CD4-positive, alpha-beta T cell (primary cell): Measurements from ENCODE around the gene IRAG1. TPM values are rescaled to one million over a fixed set of nuclear protein-coding genes. Genes with fewer than 3 reads are reported as not detected.

Experiments used
- ATAC-seq: fragments of 200-7000 bp; cut with Tn5 transposase; one replicate; pipeline ENCODE4 v1.10.0; 2022; ENCODE audit warnings: mild to moderate bottlenecking; ENCODE audit not compliant: poor library complexity
- CTCF ChIA-PET: fragments of 350-600 bp; sonication (Branson Sonifier 250); formaldehyde crosslinking; loops from one replicate; lab custom pipeline; 2021; ENCODE audit warnings: antibody characterized with exemption, inconsistent platforms; lab: Charles Lee
- POLR2A ChIA-PET: fragments of 350-600 bp; sonication (Branson Sonifier 250); formaldehyde crosslinking; loops from one replicate; lab custom pipeline; 2021; ENCODE audit warnings: antibody characterized with exemption, inconsistent platforms; lab: Charles Lee
- DNase-seq, 14 experiments: peaks; one replicate each; pipeline ENCODE4 v3.0.0-alpha.2; 2013 to 2020; ENCODE audit warnings: mixed read lengths in 2 of 14
- H3K27ac ChIP-seq, 2 donors: one replicate each; pipeline versions ENCODE4 v1.5.1 to v1.7.0; 2013; ENCODE audit warnings: low read length in 2 of 2, low read depth in 1 of 2, mild to moderate bottlenecking in 1 of 2
- H3K27me3 ChIP-seq, 2 experiments: 1 replicate in 1 of 2; 2 replicates in 1 of 2; pipeline versions ENCODE4 v1.6.1 to v1.7.0; 2013; ENCODE audit warnings: low read length in 2 of 2, control low read depth in 1 of 2, mild to moderate bottlenecking in 1 of 2, moderate library complexity in 1 of 2; ENCODE audit not compliant: insufficient read depth in 2 of 2, control insufficient read depth in 1 of 2
- H3K36me3 ChIP-seq: one replicate; pipeline ENCODE4 v1.6.1; 2013; ENCODE audit warnings: low read length, control low read depth; ENCODE audit not compliant: insufficient read depth
- H3K4me1 ChIP-seq: one replicate; pipeline ENCODE4 v1.6.1; 2013; ENCODE audit warnings: low read length, control low read depth; ENCODE audit not compliant: insufficient read depth
- H3K4me3 ChIP-seq: one replicate; pipeline ENCODE4 v1.5.1; 2013; ENCODE audit warnings: mild to moderate bottlenecking, low read length, moderate library complexity
- H3K9me3 ChIP-seq, 2 experiments: 1 replicate in 1 of 2; 2 replicates in 1 of 2; pipeline versions ENCODE4 v1.6.1 to v1.7.0; 2013; ENCODE audit warnings: low read length in 2 of 2, mild to moderate bottlenecking in 2 of 2, control low read depth in 1 of 2, moderate library complexity in 1 of 2; ENCODE audit not compliant: control insufficient read depth in 1 of 2, insufficient read depth in 1 of 2
- H3K27ac Mint-ChIP-seq: one replicate; pipeline ENCODE4 v1.8.0; 2020; ENCODE audit warnings: mixed read lengths
- H3K27me3 Mint-ChIP-seq: one replicate; pipeline ENCODE4 v1.8.0; 2021; ENCODE audit warnings: mixed read lengths
- H3K36me3 Mint-ChIP-seq: one replicate; pipeline ENCODE4 v1.8.0; 2021; ENCODE audit warnings: low read depth, mixed read lengths
- H3K4me1 Mint-ChIP-seq: one replicate; pipeline ENCODE4 v1.8.0; 2021; ENCODE audit warnings: low read depth, mixed read lengths
- H3K4me3 Mint-ChIP-seq: one replicate; pipeline ENCODE4 v1.8.0; 2020; ENCODE audit warnings: mild to moderate bottlenecking, mixed read lengths
- H3K9me3 Mint-ChIP-seq: one replicate; pipeline ENCODE4 v1.8.0; 2020; ENCODE audit warnings: mixed read lengths
- intact Hi-C, 2 experiments: fragments of 100-400 bp; cut with DNase I in 1 of 2; cut with micrococcal nuclease in 1 of 2; formaldehyde crosslinking; loops; one replicate each; pipeline versions ENCODE4 v1.15.1 to v1.9.0; 2023 to 2025; cut with DNase I, micrococcal nuclease
- total RNA-seq, 174 experiments: library from RNA in 2 of 174; stranded (reverse) in 2 of 174; gene quantifications; one replicate each; pipeline ENCODE4 v1.2.3 and lab custom pipeline; 2021 to 2026
- TF ChIP-seq, protein P1 (sequence below): fragments of 200-600 bp; IDR thresholded peaks from one replicate; pipeline ENCODE4 v1.8.0; 2022; ENCODE audit warnings: antibody characterized with exemption, mild to moderate bottlenecking

The IRAG1 gene
- total RNA-seq, 2 experiments from 2014 or later, result not detected

DNA sequence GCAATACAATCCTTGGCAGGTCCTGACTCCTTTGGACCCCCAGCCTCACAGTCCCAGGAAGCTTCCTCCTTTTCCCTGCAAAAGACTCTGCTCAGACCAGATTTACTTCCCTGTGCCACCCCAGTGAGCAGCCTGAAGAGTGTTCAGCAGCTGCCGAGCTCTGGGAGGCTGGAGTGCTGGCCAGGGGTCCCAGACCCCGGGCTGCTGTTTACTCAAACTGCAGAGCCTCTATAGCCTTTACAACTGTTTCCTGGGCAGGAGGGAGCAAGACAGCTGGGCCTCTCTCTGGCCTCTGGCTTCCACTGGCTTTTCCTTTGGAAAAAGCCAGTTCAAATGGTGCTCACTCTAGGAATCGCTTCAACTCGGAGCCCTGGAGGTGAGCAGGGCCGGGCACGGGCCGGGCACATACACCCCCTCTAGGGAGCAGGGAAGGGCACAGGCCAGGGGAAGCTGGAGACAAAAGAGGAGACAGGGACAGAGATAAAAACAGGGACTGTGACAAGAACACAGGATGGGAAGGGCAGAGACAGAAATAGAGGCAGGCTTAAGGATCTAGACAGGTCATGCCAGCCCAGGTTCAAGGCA is 932 bp downstream of the IRAG1 start:
- ATAC-seq (no peak), DNase-seq (no peak)
- no peaks in the 10 kb centered on the region for H3K36me3 ChIP-seq
- H3K9me3 ChIP-seq, result no peaks in the 10 kb centered on the region
- no peak overlapping the region for H3K4me3 Mint-ChIP-seq
- CTCF ChIA-PET, result no interaction called here
- POLR2A ChIA-PET, result no interaction called here
- H3K27ac Mint-ChIP-seq, result no peak overlapping the region
- no peaks in the 10 kb centered on the region for H3K27me3 ChIP-seq
- H3K27me3 Mint-ChIP-seq, result peaks cover 4% of the 10 kb centered on the region
- H3K4me1 ChIP-seq, result no peaks in the 10 kb centered on the region
- TF ChIP-seq, protein P1, sequence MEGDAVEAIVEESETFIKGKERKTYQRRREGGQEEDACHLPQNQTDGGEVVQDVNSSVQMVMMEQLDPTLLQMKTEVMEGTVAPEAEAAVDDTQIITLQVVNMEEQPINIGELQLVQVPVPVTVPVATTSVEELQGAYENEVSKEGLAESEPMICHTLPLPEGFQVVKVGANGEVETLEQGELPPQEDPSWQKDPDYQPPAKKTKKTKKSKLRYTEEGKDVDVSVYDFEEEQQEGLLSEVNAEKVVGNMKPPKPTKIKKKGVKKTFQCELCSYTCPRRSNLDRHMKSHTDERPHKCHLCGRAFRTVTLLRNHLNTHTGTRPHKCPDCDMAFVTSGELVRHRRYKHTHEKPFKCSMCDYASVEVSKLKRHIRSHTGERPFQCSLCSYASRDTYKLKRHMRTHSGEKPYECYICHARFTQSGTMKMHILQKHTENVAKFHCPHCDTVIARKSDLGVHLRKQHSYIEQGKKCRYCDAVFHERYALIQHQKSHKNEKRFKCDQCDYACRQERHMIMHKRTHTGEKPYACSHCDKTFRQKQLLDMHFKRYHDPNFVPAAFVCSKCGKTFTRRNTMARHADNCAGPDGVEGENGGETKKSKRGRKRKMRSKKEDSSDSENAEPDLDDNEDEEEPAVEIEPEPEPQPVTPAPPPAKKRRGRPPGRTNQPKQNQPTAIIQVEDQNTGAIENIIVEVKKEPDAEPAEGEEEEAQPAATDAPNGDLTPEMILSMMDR, result no peak
- H3K4me1 Mint-ChIP-seq, result no peaks in the 10 kb centered on the region
- intact Hi-C loops, result no loop called here
- H3K4me3 ChIP-seq, result no peak overlapping the region
- H3K27ac ChIP-seq, result no peak overlapping the region
- no peaks in the 10 kb centered on the region for H3K9me3 Mint-ChIP-seq
- no peaks in the 10 kb centered on the region for H3K36me3 Mint-ChIP-seq

DNA sequence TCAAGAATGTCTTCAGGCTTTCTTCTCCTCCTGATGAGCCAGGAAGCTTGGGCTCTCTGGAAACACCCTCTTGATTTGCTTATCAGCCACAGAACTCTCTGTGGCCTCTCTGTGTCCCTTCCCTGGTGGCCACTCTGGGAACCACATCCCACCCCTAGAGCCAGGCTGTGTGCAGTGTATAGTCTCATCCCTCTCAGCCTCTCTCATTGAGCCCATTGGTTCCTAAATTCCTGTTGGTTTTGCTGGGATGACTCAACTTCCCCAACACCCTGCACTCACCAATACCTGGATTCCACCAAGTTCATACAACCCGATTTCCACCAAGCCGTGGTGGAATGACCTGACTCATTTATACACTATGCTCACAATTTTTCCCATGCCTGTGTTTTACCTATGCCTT is 5.2 kb downstream of the IRAG1 start:
- no peak overlapping the region for H3K27ac Mint-ChIP-seq
- ATAC-seq (no peak), DNase-seq (no peak)
- TF ChIP-seq, protein P1, result no peak
- H3K27ac ChIP-seq, result no peak overlapping the region
- H3K4me3 Mint-ChIP-seq, result no peak overlapping the region
- CTCF ChIA-PET, result no interaction called here
- H3K4me1 ChIP-seq, result no peaks in the 10 kb centered on the region
- H3K4me3 ChIP-seq, result no peak overlapping the region
- POLR2A ChIA-PET, result no interaction called here
- no peaks in the 10 kb centered on the region for H3K9me3 ChIP-seq
- no peaks in the 10 kb centered on the region for H3K27me3 ChIP-seq
- peaks cover 4% of the 10 kb centered on the region for H3K27me3 Mint-ChIP-seq
- no peaks in the 10 kb centered on the region for H3K9me3 Mint-ChIP-seq
- H3K36me3 ChIP-seq, result no peaks in the 10 kb centered on the region
- no peaks in the 10 kb centered on the region for H3K4me1 Mint-ChIP-seq
- no peaks in the 10 kb centered on the region for H3K36me3 Mint-ChIP-seq
- intact Hi-C loops, result no loop called here

DNA sequence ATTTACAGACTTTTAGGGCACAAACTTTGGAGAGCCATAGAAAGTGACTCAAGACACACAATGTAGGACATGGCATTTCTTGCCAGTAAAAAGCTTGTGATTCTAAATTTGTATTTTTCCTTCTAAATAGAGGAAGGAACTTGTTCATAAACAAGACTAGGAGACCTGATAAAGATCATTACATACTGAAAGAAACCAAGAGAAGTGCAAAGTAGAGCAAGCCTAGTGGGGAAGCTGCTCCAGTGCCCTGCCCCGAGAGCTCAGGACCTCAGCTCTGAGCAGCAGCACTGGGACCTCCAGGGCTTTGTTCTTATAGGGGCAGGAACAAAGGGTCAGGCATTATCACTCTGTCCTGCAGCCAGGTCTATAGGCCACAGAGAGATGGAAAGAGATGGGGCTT is 7.2 kb downstream of the IRAG1 start:
- H3K9me3 Mint-ChIP-seq, result no peaks in the 10 kb centered on the region
- DNase-seq, result no peak
- Histone ChIP-seq H3K4me3 (no peak overlapping the region), H3K4me1 (no peaks in the 10 kb centered on the region), H3K36me3 (no peaks in the 10 kb centered on the region), H3K27me3 (no peaks in the 10 kb centered on the region), H3K9me3 (no peaks in the 10 kb centered on the region), H3K27ac (no peak overlapping the region)
- CTCF ChIA-PET, result no interaction called here
- no peak overlapping the region for H3K4me3 Mint-ChIP-seq
- ATAC-seq, result no peak
- no peak overlapping the region for H3K27ac Mint-ChIP-seq
- no peaks in the 10 kb centered on the region for H3K36me3 Mint-ChIP-seq
- no peaks in the 10 kb centered on the region for H3K4me1 Mint-ChIP-seq
- intact Hi-C loops, result no loop called here
- TF ChIP-seq, protein P1, result no peak
- no peaks in the 10 kb centered on the region for H3K27me3 Mint-ChIP-seq
- POLR2A ChIA-PET, result no interaction called here
